Erythroblast (primary cell): Measurements from ENCODE around the gene BPGM.

Experiments used
- GATA1 ChIP-seq: IDR thresholded peaks from 2 replicates; pipeline ENCODE4 v1.6.1; 2011; ENCODE audit warnings: low read depth, mild to moderate bottlenecking, control low read depth, low read length, moderate library complexity
- POLR2A ChIP-seq: IDR thresholded peaks from 2 replicates; pipeline ENCODE4 v1.6.1; 2011; ENCODE audit warnings: mild to moderate bottlenecking, low read length

DNA sequence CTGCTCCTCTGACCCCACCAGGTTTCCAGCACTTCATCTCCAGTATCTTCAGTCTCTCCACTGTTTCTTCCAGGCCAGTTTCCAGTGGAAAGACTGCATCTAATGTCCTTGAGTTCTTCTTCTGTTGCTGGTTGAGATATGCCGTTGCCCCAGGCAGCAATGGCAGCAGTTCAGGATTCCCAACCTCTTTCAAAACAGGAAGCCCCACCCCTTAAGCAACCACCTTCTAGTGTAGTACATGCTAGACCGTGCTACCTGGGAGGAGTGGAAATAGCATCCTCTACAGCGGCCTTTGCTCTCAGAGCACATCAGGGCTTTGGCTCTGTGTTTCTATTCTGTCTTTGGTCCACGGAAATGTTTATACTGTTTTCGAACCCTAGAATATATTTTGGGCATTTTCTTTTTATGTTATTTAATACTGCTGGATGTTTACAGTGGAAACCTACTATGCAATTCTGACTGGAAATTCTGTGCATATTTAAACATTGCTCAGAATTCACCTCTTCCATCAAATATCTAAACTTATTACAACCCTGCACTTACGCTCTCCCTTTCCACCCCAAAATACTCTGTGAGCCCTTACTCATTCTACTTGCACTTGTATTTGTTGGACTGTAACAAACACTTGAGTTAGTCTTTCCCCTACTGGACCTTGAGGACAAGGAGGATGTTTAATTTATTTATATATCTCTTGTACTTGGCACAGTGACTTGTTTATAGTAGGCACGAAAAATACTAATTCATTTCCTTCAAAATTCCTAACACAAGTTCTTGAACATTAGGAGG lies 8.5 kb upstream of the BPGM start:
- TF ChIP-seq POLR2A, result no peak
- no peak for TF ChIP-seq GATA1
